HL-60/S4 treated with phorbol 12-myristate 13-acetate at 8.2 ng/mL for 4 days and 3 days (cell line): ENCODE results near the gene KSR2.

Experiments used
- in situ Hi-C: fragments of 300-500 bp; cut with MboI; formaldehyde crosslinking; loops from 2 replicates; pipeline ENCODE4 v1.15.0; 2022; ENCODE audit warnings: low sequenced_read_pairs

KSR2 gene

GRCh38 chr12:117714203-117714602 lies 254.6 kb downstream of the KSR2 start:
- in situ Hi-C loops: no loop called here

GRCh38 chr12:117710121-117710520 lies 258.7 kb downstream of the KSR2 start:
- in situ Hi-C loops: no loop called here

- in situ Hi-C loops: no loop called here
Measured at GRCh38 chr12:117707861-117708260, 260.9 kb downstream of the KSR2 start.

GRCh38 chr12:117703584-117703983 lies 265.2 kb downstream of the KSR2 start:
- in situ Hi-C loops: no loop called here

GRCh38 chr12:117702741-117703140 lies 266.0 kb downstream of the KSR2 start:
- in situ Hi-C loops: no loop called here

GRCh38 chr12:117699575-117699974 lies 269.2 kb downstream of the KSR2 start:
- in situ Hi-C loops: no loop called here

GRCh38 chr12:117699118-117699517 lies 269.7 kb downstream of the KSR2 start:
- in situ Hi-C loops: no loop called here

GRCh38 chr12:117695956-117696355 lies 272.8 kb downstream of the KSR2 start:
- in situ Hi-C loops: no loop called here

GRCh38 chr12:117692512-117692911 lies 276.3 kb downstream of the KSR2 start:
- in situ Hi-C loops: no loop called here

- in situ Hi-C loops: no loop called here
Measured at GRCh38 chr12:117689857-117690256, 278.9 kb downstream of the KSR2 start.

- in situ Hi-C loops: no loop called here
Measured at GRCh38 chr12:117688446-117688845, 280.3 kb downstream of the KSR2 start.

GRCh38 chr12:117686911-117687377 lies 281.8 kb downstream of the KSR2 start:
- in situ Hi-C loops: no loop called here

GRCh38 chr12:117686210-117686609 lies 282.6 kb downstream of the KSR2 start:
- in situ Hi-C loops: no loop called here

- in situ Hi-C loops: no loop called here
Measured at GRCh38 chr12:117685110-117685926, 283.5 kb downstream of the KSR2 start.

- in situ Hi-C loops: no loop called here
Measured at GRCh38 chr12:117684471-117684870, 284.3 kb downstream of the KSR2 start.

- in situ Hi-C loops: no loop called here
Measured at GRCh38 chr12:117680312-117680711, 288.5 kb downstream of the KSR2 start.

GRCh38 chr12:117679776-117680175 lies 289.0 kb downstream of the KSR2 start:
- in situ Hi-C loops: no loop called here

- in situ Hi-C loops: no loop called here
Measured at GRCh38 chr12:117674763-117675162, 294.0 kb downstream of the KSR2 start.

- in situ Hi-C loops: no loop called here
Measured at GRCh38 chr12:117674313-117674712, 294.5 kb downstream of the KSR2 start.

- in situ Hi-C loops: no loop called here
Measured at GRCh38 chr12:117671734-117672133, 297.1 kb downstream of the KSR2 start.

- in situ Hi-C loops: no loop called here
Measured at GRCh38 chr12:117664169-117664568, 304.6 kb downstream of the KSR2 start.

GRCh38 chr12:117662620-117663395 lies 306.0 kb downstream of the KSR2 start:
- in situ Hi-C loops: no loop called here
